ENCODE data around the gene C19orf33. TPM values are rescaled to one million over a fixed set of nuclear protein-coding genes. Genes with fewer than 3 reads are reported as not detected.

C19orf33 gene
- total RNA-seq, 1 experiment from 2014 or later, result 135 TPM

DNA sequence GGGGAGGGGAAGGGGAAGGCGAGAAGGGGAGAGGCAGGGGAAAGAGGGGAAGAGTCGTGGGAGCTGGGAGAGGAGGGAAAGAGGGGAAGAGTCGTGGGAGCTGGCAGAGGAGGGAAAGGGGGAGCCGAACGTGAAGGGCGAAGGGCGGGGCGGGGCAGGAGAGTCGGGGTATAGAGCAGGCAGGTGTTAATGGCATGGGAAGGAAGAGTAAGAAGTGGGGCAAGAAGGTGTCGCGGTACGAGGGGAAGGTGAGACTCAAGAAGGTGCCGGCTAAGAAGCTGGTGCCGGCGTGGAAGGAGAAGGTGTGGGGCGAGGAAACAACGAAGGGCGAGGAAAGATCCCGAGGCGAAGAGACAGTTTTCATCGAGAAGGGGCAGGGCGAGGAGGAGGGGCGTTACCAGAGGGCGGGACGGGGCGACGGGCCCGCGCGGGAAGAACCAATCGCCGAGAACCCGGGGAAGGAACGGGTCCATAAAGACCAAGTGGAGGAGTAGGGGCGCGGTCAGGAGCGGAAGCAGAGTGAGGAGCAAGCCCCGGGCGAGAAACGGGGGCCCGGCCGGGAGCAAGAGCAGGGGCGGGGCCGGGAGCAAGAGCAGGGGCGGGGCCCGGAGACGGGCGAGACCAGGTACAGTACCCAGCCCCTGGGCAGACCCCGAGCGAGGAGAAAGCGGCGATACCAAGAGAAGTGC, 32.0 kb downstream of the C19orf33 start:
- no peaks in the 10 kb centered on the region for H3K27me3 ChIP-seq (ENCODE audit: insufficient read depth, low read length)
- RAD21 ChIA-PET (ENCODE audit: low non-redundant PET in 1 of 2, low total read pairs in 2 of 2, uncharacterized antibody in 2 of 2, unreplicated experiment in 2 of 2), result interaction anchor here (0.5 to 1.6 kb wide), 7 partner anchors 17 to 171 kb away, joined by 3 to 8 read pairs (median 4); partner anchors contain the start of genes PSMD8 (in 2 of the 2) and KCNK6 (in 1 of the 2)
- ATAC-seq (peak; percentile 81), DNase-seq (ENCODE audit: low read depth, low spot score) (peak; percentile 91)
- POLR2A ChIA-PET, result interaction anchor here (0.9 to 1.5 kb wide), 4 partner anchors 16 to 67 kb away, joined by 3 to 8 read pairs (median 4); partner anchors contain the start of genes FAM98C, GGN, KCNK6 and PSMD8
- H3K9ac ChIP-seq (ENCODE audit: low read length), result peak overlapping the region; percentile 56
- H2AFZ ChIP-seq (ENCODE audit: low read depth, low read length, poor library complexity, severe bottlenecking), result peak overlapping the region; percentile 5
- peak overlapping the region; percentile 66 to 77 for H3K4me3 ChIP-seq (replicated peaks in 1 of 2; ENCODE audit: low read depth in 1 of 2, low read length in 2 of 2)
- BruUV-seq (replicated peaks), result no TSS peak
- H3K27ac ChIP-seq (ENCODE audit: low read depth, low read length), result peak overlapping the region; percentile 71
- no peaks in the 10 kb centered on the region for H3K79me2 ChIP-seq (ENCODE audit: insufficient read depth, low read length)
- TF ChIP-seq SP1 (IDR thresholded peaks at IDR 0.05; ENCODE audit: low read depth) (peak; percentile 27; the same call in 1 of the 2 replicates), POLR2AphosphoS5 (IDR thresholded peaks at IDR 0.05; ENCODE audit: low read depth, low read length) (peak; percentile 41; the same call in 1 of the 2 replicates)
- TF ChIP-seq, protein P1, sequence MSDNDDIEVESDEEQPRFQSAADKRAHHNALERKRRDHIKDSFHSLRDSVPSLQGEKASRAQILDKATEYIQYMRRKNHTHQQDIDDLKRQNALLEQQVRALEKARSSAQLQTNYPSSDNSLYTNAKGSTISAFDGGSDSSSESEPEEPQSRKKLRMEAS (IDR thresholded peaks at IDR 0.05), result peak; percentile 54; the same call in 1 of the 2 replicates
- TF ChIP-seq, protein P2, sequence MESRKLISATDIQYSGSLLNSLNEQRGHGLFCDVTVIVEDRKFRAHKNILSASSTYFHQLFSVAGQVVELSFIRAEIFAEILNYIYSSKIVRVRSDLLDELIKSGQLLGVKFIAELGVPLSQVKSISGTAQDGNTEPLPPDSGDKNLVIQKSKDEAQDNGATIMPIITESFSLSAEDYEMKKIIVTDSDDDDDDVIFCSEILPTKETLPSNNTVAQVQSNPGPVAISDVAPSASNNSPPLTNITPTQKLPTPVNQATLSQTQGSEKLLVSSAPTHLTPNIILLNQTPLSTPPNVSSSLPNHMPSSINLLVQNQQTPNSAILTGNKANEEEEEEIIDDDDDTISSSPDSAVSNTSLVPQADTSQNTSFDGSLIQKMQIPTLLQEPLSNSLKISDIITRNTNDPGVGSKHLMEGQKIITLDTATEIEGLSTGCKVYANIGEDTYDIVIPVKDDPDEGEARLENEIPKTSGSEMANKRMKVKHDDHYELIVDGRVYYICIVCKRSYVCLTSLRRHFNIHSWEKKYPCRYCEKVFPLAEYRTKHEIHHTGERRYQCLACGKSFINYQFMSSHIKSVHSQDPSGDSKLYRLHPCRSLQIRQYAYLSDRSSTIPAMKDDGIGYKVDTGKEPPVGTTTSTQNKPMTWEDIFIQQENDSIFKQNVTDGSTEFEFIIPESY (IDR thresholded peaks at IDR 0.05; ENCODE audit: extremely low read depth, insufficient replicate concordance, low read length), result no peak
- intact Hi-C loops (cut with micrococcal nuclease), result loop anchor here (1.0 kb wide), 3 partner anchors 38 to 102 kb away; partner anchors contain the start of gene PSMD8
- H3K4me2 ChIP-seq (ENCODE audit: low read length), result peak overlapping the region; percentile 84
- H3K36me3 ChIP-seq (ENCODE audit: control insufficient read depth in 1 of 2, insufficient read depth in 2 of 2, low read length in 2 of 2), result no peaks in the 10 kb centered on the region
- H3K9me3 ChIP-seq (ENCODE audit: control insufficient read depth in 1 of 2, insufficient read depth in 1 of 2, low read depth in 1 of 2, low read length in 2 of 2), result no peaks in the 10 kb centered on the region
- H4K20me1 ChIP-seq (ENCODE audit: insufficient read depth), result no peaks in the 10 kb centered on the region
- no peaks in the 10 kb centered on the region for H3K9me2 ChIP-seq (ENCODE audit: insufficient read depth)
- CTCF ChIA-PET, result interaction anchor here (0.7 to 2.9 kb wide), 11 partner anchors 31 to 433 kb away, joined by 3 to 40 read pairs (median 4); partner anchors contain the start of genes C19orf33, GGN, PSMD8 and SIPA1L3
- H3K4me1 ChIP-seq (ENCODE audit: control insufficient read depth in 1 of 2, insufficient read depth in 2 of 2, low read length in 2 of 2), result peaks cover 8 to 26% of the 10 kb centered on the region in 2 experiments
